ENCODE results near the gene FLNA.

FLNA gene

GRCh38 chrX:154351183-154352011 is 23.0 kb downstream of the FLNA start:
- TF ChIP-seq GLIS3 (CRISPR knock-in tag; IDR thresholded peaks at IDR 0.05) (no peak), SNAI2 (CRISPR knock-in tag; IDR thresholded peaks at IDR 0.05) (no peak), ZFP30 (CRISPR knock-in tag; IDR thresholded peaks at IDR 0.05) (no peak), ZC3H10 (CRISPR knock-in tag; IDR thresholded peaks at IDR 0.05) (no peak), POU6F1 (CRISPR knock-in tag; IDR thresholded peaks at IDR 0.05; ENCODE audit: borderline replicate concordance, low read depth) (no peak), TCF4 (CRISPR knock-in tag; IDR thresholded peaks at IDR 0.05; ENCODE audit: borderline replicate concordance) (no peak), ZNF8 (CRISPR knock-in tag; IDR thresholded peaks at IDR 0.05) (no peak), ISL1 (CRISPR knock-in tag; IDR thresholded peaks at IDR 0.05) (no peak), PPARA (CRISPR knock-in tag; IDR thresholded peaks at IDR 0.05; ENCODE audit: borderline replicate concordance) (no peak), CSRNP3 (CRISPR knock-in tag; IDR thresholded peaks at IDR 0.05) (no peak), BACH2 (CRISPR knock-in tag; IDR thresholded peaks at IDR 0.05; ENCODE audit: borderline replicate concordance) (no peak), OSR1 (CRISPR knock-in tag; IDR thresholded peaks at IDR 0.05) (no peak), ARNTL (CRISPR knock-in tag; IDR thresholded peaks at IDR 0.05; ENCODE audit: borderline replicate concordance, low read depth) (no peak), CREB5 (CRISPR knock-in tag; IDR thresholded peaks at IDR 0.05; ENCODE audit: low read depth) (no peak), CSDC2 (CRISPR knock-in tag; IDR thresholded peaks at IDR 0.05) (no peak), TOX (CRISPR knock-in tag; IDR thresholded peaks at IDR 0.05; ENCODE audit: borderline replicate concordance) (no peak), ZFP3 (CRISPR knock-in tag; IDR thresholded peaks at IDR 0.05) (no peak), RARB (CRISPR knock-in tag; IDR thresholded peaks at IDR 0.05) (no peak), ESRRG (CRISPR knock-in tag; IDR thresholded peaks at IDR 0.05) (no peak), PATZ1 (CRISPR knock-in tag; IDR thresholded peaks at IDR 0.05; ENCODE audit: borderline replicate concordance) (no peak)
- no peak for ATAC-seq

GRCh38 chrX:154350429-154351182 is 23.8 kb downstream of the FLNA start:
- TF ChIP-seq RARB (CRISPR knock-in tag; IDR thresholded peaks at IDR 0.05): no peak
- TF ChIP-seq CSRNP3 (CRISPR knock-in tag; IDR thresholded peaks at IDR 0.05): no peak
- TF ChIP-seq OSR1 (CRISPR knock-in tag; IDR thresholded peaks at IDR 0.05): no peak
- no peak for TF ChIP-seq TOX (CRISPR knock-in tag; IDR thresholded peaks at IDR 0.05; ENCODE audit: borderline replicate concordance)
- TF ChIP-seq SNAI2 (CRISPR knock-in tag; IDR thresholded peaks at IDR 0.05): no peak
- TF ChIP-seq PPARA (CRISPR knock-in tag; IDR thresholded peaks at IDR 0.05; ENCODE audit: borderline replicate concordance): no peak
- TF ChIP-seq BACH2 (CRISPR knock-in tag; IDR thresholded peaks at IDR 0.05; ENCODE audit: borderline replicate concordance): no peak
- no peak for TF ChIP-seq ZFP30 (CRISPR knock-in tag; IDR thresholded peaks at IDR 0.05)
- TF ChIP-seq ESRRG (CRISPR knock-in tag; IDR thresholded peaks at IDR 0.05): no peak
- no peak for TF ChIP-seq PATZ1 (CRISPR knock-in tag; IDR thresholded peaks at IDR 0.05; ENCODE audit: borderline replicate concordance)
- TF ChIP-seq ARNTL (CRISPR knock-in tag; IDR thresholded peaks at IDR 0.05; ENCODE audit: borderline replicate concordance, low read depth): no peak
- no peak for ATAC-seq
